ENCODE data around the gene ORM1.

ORM1 gene

DNA sequence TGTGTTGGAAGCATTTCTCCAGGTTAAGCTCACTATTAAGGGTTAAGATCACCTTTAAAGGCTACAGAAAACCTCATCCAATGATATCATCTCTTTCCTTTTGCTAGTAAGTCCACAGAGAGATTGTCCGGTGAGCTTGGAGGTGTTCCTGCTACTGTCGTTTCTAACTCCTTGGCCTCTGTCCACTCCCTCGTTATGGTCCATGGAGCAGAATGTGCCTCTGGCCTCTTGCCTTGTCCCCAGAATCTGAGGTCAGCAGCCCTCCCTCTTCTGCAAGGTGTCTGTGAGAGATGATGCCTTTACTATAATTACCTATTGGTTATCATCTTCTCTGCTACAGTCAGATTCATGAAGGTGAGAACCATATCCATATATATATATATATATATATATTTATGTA, 21.8 kb downstream of the ORM1 start:
- DNase-seq = no peak

DNA sequence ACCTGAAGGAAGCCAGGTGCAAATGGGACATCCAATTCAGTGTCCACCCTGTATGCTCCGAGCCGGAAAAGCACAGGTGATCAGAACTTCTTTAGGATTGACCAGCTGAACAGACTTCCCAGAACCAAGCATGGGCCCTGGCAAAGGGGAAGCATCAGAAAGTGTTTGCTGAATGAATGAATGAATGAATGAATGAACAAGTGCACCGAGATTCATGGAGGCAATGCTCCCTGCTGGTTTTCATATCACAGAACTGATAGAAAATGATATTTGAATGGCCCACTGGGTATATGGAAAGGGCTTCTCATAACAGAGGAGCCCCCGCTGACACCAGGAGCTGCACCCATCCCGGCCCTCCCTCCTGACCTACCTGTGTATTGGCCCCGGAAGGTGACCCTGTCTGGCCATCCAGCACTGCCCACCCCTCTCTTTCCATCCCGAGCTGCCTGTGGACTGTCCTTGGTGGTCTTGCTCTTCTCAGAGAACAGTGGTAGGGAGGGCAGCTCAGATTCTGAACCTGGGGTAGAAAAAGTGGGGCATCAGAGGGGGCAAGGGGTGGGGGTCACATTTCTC, 22.7 kb downstream of the ORM1 start:
- no peak for DNase-seq

DNA sequence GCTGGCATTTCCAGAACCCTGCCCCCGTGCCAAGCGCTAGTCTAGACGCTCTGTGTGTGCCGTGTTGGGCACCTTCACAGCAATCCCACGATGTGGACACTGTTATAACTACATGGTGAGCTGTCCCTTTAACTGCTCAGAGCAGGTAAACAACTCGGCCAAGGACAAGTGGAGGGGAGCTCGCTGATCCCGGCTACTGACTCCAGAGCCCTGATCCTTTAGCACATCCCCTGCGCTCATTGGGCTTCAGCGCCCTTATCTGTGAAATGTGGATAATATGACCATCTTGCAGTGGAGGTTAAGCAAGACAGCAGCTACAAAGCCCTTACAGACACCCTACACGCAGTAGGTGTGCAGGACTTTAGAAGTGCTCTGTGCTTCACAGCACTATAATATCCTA, 23.2 kb downstream of the ORM1 start:
- DNase-seq = no peak

DNA sequence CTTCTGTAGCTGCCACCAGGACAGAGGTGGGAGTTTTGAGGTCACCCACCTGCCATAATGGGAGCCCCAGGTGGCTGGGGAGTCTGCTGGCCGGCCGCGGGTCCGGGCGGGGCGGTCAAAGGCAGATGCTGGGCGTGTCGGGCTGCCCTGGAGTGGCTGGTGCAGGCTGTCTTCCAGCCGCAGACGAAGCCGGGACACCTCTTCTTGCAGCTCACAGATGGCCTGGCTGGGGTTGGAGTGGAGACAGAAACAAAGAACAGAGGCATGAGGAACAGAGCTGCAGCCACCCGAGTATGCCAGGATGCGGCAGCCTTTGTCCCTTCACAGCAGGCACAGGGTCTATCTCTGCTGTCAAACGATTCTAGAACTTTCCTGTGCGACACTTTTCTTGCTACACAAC, 24.8 kb downstream of the ORM1 start:
- DNase-seq = no peak

DNA sequence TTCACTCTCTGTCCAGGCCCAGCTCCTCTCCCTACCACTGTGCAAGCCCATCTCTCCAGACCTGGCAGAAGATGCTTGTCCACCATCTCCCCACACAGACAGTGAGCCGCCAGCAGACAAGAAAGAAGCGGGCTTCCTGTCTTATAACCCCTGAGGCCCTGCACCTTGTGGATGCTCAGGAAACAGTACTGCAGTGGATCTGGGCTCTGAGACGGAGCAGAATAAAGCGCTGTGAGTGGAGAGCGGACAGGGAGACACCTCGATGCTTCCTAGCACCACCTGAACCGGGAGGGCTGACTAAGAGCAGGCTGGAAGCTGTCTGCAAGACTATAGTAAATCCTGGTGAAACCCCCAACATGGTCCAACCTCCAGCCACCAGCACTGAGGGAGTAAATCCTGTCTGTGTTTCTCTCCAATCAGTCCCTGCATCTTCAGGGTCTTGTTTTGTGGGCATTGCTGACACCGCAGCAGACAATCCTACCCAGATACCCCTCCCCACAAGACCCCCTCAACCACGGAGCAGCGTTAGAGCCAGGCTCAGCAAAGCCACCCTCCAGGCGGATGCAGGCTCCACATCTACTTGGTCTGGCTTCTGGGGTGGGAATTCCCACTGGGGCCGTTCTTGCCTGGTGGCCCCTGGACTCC, 25.5 kb downstream of the ORM1 start:
- no peak for DNase-seq

DNA sequence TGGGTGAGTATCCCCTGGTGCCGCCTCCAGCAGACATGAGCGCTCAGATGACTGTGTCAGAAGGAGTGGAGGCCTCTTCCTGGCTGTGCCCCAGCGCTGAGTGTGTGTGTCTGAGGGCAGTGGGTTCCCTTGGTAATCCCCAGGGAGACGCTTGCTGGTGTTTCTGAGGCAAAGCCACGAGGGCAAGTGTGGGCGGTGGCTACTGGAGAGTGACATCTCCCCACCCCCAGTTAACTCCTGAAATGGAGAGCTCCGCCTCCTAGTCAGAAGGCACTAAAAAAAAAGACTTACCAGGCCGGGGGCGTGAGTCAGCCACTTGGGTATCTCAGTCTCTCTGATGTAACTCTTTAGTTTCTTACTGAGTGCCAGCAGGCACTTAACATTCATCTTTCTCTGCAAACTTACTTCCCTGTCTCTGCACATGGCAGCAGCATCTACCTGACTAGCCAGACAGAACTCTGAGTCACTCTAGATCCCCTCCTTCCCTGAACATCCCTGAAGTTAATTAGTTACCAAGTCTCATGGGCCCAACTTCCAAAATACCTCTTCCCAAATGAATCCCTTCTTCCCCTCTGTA, 26.1 kb downstream of the ORM1 start:
- DNase-seq = peak; percentile 52

DNA sequence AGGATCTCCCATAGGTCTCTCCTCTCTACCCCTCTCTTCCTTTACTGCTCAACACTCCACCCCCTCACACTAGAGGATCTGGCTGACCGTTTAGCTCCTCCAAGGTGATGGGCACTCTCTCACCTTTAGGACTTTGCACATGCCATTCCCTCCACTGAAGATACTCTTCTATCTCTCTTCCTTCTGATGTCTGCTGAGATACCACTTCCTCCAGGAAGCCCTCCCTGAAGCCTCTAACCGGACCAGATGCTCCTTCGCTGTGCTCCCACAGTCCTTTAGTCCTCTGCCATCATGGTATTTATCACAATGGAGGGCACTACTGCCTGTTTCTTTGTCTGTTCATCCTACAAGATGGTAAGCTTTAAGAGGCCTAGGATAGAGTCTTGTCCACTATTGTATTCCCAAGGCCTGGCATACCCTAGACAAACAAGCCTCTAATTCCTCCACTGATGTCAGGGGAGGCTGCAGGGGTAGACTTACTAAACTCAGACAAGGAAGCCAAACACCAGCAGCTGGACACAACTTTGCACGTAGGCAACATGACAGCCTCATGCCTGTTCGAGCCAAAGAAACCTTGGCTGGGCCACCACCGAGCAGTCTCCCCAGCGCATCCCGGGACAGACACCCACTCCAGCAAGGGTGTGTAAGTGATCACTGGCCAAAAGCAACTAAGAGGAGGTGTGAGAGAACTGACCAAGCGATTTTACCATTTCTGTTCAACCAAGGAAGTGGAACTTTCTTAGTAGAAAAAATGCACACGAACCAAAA, 27.0 kb downstream of the ORM1 start:
- no peak for DNase-seq

DNA sequence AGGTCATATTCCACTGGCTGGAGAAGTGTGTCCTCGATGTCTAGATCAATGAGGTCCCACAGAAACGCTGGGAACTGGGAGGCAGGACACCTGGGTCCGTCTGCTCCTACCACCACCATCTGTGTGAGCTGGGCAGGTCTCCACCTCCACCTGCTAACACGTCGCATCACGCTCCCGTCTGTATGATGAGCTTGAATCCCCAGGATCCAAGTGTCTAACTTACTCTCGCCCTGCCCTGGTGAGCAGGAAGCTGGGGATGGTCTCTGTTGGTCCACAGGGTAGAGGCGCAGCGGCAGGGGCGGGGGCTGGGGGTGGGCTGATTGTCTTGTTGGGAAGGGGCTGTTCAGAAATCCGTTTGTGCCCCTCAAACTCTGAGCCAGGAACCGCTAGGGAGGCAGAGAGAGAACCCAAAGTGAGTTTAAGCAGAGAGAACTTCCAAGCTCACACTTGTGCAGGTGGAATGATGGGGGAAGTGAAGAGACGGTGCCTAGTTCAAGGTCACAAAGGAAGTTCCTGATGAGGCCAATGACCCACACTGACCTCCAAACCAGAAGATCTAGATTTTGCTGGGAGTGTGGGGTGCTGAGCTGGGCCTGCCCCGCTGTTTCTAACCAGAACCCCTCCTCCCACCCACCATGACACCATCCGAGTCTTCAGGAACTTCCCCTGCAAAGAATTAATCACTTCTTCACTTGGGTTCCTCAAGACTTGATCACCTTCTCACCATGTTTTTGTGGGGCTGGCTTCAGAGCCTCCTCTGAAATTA, 27.9 kb downstream of the ORM1 start:
- DNase-seq = no peak

DNA sequence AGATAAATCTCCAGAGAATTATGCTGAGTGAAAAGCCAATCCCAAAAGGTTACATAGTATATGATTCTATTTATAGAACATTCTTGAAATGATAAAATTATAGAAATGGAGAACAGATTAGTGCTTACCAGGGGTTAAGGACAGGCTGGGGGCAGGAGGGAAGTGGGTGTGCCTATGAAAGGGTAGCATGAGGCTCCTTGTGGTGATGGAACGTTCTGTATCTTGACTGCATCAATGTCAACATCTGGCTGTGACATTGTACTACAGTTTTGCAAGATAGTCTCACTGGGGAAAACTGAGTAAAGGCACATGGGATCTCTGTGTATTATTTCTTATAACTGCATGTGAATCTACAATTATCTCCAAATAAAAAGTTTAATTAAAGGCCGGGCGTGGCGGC, 29.0 kb downstream of the ORM1 start:
- no peak for DNase-seq

DNA sequence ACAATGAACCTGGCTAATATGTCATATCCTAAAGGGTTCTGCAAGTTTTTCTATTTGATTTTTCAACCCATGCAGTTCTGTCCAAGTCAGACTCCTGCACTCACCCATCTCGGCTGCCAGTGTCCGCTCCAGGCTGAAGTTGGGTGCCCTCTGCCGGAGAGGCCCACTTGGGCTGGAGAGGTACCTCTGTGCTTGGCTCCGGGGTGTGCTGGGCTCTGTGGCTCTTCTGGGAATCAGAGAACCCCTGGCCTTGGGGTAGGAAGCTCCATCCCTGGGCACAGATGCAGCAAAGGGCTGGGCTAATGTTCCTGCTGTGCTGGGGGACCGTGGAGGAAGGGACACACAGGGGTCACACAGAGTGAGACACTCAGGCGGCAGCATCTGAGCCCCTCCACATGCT, 32.9 kb downstream of the ORM1 start:
- DNase-seq = no peak

DNA sequence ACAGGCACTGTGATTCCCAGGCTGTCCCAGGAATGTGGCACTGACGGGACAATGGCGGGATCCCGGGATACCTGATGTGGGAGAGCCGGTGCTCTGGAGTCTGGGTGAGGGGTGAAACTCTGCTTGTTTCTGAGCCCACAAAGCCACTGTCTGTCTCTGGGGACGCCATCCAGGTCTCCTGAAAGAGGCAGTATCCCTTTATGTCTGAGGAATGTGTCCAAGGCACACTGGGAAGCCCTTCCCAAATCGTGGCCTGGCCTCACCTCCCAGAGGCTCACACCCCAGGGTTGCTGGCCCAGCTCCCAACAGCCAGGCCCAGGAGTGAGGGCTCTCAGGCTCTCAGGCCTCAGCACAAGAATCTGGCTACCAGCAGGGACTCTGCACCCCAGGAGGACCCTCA, 33.9 kb downstream of the ORM1 start:
- no peak for DNase-seq

DNA sequence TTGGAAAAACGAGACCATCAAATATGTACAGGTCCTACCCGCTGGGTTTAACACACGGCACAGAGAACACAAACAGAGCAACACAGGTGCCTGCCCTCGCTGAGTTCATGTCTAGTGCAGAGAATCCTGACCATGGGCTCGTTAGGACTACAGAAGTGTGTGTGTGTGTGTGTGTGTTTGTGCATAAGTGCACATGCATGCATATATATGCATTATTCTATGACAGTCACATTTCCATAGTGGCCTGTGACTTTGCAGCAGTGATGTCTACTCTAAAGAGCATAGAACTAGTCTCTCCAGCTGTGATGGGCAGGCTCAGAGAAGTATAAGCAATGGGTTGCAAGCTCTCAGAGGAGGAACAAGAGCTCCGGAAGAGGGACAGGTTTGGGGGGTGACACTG, 34.5 kb downstream of the ORM1 start:
- no peak for DNase-seq

DNA sequence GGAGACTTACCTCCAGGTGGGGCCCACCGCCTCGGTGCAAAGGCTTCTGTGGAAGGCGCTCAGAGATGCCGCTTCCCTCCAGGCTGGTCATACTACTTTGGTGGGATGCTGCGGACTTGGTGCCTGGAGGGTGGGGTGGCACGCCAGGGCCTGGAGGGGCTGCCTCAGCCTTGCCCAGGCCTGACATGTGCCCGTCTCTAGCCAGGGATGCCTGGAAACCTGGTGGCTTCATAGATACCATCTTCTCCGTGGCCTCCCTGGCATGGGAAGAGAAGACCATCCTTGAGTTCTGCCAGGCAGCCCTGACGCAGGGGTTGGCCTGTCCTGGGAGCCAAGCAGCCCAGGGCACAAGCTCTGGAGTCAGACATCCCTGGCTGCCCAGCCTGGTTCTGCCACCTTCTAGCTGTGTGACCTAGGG, 35.0 kb downstream of the ORM1 start:
- no peak for DNase-seq

DNA sequence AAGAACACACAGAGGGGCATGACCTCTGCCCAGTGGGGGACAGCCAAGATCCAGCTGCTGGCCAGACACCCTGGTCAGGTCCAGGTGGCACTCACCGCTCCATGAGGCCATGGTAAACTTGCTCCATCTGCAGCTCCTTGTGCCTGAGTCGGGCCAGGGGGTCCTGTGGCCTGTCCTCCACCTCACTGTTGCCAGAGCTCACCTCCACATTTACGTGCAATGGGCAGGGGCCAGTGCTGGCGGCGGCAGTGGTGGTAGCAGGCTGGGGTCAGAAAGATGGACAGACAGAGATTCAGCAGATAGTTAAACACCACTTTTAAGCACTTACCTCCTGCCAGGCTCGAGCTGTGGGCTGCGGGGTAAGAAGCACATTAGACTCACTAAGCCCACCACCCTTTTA, 36.9 kb downstream of the ORM1 start:
- DNase-seq = no peak

DNA sequence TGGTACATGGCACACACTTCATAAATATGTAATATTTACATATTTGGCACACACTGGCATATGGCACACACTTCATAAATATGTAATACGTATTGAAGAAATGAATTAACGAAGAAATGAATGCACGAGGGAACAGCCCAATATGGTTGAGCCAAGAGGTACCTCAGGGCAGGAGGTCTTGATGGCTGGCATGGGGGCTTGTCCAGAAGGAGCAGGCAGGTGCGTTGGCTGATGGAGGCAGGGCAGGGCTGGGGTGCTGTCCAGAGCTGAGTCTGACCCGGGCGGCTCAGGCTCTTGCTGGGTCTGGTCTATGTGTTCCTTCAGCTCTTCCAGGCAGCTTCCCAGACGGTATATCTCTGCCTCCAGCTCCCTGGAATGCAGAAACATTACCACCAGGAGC, 38.6 kb downstream of the ORM1 start:
- no peak for DNase-seq

DNA sequence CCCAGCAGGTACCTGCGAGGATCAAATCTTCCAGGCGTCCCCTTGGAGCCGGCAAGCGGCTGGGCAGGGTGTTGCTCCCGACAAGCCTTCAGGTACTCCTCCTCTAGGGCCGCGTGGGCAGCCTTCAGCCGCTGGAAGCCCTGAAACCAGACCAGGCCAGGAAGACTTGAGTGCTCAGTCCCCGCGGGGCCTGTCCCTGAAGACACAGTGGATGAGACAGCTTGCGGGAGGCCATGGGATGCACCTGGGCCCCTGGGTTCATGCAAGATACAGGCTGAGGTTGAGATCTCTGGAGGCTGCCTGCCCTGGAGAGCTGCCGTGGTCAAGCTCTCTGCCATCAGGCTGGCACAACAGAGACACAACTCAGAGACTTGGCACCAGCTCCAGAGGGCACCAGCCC, 39.5 kb downstream of the ORM1 start:
- DNase-seq = no peak

DNA sequence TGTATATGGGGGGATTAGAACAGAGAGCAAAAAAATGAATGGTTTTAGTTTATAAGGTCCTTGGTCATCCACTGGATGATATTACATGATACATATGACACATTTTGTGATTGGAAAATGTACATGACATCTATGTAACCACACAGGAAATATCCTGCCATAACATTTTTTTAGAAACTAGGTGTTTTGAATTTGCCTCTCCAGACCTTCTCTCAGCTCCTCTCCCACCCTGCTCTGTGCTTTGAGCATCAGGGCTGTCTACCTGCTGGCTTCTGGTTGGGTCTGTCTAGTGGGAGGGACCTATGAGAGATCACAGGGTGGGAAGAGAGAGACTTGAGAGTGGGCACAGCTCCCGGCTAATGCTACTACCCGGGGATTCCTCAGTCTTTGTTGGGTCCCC, 40.5 kb downstream of the ORM1 start:
- no peak for DNase-seq

DNA sequence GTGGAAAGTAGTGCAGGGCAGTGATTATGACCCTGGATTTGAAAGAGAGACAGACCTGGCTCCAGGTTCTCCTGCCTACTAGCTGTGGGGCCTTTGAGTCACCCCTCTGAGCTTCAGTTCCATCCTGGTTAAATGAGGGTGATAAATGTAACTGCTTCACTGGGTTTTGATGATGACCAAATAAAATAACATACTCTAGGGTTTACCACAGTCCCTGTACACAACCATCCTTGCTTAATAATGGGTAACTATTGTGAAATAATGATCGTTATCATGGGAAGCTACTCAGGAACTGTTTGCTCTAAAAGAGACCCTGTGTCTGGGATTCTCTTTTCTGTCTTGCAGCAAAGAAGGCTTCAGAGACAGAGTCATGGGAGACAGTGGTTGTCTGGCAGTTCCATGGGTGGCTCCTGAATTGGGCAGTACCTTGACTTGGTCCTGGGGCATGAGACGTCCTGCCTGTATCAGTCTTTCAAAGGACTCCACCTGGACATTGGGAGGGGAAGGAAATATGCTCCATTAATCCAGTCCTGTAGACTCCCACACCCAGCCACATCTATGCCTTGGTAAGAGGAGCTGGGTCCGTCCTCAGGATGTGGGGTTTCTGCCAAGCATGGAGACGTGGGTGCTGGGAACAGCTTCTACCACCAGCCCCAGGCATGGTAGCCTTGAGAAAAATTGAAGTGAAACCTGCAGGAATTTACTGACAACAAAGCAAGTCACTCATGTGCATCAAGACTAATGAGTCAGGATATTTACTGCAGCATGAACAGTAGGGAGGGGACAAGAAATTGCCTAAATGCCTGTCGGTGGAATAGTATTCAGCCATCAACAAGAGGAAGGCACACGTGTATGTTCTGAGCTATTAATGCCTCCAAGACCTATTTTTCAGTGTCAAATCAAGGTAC, 41.5 kb downstream of the ORM1 start:
- no peak for DNase-seq

DNA sequence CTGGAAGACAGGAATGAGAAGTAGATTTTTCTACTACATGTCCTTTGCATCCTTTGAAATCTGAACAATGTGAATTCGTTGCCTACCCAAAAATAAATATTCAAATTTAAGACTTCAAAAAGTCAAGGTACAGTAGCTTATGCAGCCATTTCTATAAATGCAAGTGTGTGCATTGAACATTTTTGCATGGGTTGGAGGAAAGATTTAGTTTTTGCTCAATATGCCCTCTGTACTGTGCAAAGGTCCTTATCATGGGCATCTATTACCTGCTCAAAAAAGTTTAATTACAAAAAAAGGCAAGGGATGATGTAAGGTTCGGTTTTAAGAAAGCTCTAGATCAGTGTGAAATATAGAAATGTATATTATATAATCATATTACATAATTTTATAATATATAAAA, 42.3 kb downstream of the ORM1 start:
- DNase-seq = no peak

DNA sequence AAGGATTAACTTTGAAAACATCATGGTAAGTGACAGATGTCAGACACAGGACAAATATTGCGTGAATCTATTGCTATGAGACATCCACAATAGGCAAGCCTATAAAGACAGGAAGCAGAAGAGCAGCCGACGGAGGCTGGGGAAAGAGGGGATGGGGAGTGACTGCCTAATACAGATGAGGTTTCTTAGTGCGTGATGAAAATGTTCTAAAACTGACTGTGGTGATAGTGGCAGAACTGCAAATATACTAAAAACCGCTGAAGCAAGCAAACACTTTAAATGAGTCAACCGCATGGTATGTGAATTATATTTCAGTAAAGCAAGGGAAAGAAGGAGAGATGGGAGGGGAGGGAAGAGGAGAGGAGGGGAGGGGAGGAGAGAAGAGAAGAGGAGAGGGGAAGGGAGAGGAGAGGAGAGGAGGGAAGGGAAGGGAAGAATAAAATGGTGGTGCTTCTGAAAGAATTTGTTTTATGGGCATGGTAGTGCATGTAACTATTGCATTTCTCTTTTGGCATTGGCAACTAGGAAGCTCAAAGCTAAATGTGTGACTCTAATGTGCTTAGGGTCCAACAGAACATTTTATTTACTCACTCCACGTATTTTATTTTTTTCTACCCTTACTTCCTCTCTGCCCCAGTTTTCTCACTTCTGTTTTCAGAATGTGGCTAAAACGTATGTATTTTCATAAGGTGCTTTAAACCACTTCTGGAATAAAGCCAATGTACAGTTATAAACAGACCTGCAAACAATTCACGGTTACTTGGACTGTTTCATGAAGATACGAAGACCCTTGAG, 43.6 kb downstream of the ORM1 start:
- no peak for DNase-seq

DNA sequence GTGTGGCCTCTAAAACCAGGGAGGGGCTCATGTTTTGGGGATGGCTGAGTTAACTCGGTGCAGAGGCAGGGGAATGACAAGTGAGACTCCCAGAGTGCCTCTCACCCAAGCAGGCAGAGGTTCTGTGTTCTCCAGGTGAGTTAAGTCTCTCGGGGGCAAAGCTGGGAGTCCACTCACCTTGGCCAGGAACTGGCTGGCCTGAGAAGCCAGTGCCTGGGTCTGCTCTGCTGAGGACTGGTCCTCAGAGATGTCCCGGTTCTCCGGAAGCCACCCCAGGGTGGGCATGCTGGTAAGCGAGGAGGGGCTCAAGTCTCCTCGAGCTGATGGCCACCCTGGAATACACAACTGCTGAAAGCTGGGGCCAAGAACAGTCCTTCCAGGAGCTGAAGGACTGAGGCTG, 44.5 kb downstream of the ORM1 start:
- DNase-seq = no peak
